ENCODE measurements around the gene KCNJ3.

Gene KCNJ3, protein sequence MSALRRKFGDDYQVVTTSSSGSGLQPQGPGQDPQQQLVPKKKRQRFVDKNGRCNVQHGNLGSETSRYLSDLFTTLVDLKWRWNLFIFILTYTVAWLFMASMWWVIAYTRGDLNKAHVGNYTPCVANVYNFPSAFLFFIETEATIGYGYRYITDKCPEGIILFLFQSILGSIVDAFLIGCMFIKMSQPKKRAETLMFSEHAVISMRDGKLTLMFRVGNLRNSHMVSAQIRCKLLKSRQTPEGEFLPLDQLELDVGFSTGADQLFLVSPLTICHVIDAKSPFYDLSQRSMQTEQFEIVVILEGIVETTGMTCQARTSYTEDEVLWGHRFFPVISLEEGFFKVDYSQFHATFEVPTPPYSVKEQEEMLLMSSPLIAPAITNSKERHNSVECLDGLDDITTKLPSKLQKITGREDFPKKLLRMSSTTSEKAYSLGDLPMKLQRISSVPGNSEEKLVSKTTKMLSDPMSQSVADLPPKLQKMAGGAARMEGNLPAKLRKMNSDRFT

DNA sequence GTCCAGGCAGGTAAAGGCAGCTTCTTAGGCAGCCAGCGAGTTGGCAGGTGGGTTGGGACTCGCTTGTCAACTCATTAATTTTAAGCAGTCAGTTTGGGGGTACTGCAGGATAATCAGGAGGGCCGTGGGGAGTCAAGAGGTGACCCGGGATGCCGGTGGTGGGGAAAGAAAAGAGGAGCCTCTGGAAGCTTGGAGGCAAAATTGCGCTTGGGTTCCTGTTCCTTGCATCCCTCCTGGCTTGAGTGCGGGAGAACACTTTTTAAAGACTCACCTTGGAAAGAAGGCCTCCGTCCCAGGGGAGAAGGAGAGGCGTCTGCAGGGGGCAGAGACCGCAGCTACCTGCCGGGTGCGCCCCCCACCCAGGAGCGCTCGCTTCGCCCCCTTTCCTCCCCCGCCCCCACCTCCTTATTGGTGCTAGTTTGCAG is at the start of gene KCNJ3:
KCNJ3 (plus strand) TSS at position 400 of the 425 bp plus-strand sequence. CDS start 81 bp downstream, outside the sequence.
- no peak for DNase-seq

DNA sequence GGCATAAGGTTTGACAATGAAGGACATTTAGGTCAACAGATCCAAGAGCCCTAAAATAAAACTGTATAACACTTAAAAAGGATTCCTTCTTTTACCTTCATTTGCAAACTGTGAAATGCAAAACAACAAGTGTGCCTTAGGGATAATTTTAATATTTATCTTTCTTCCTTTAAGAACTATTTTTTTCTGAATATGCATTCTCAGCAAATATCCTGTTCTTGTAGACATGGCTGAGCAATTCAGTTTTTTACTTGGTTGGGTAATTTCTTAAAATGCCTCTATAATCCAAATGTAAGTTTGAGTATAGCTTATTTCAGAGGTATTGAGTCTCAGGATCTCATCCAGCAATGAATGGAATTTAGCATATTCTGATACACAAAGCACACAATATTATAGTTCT is 43.0 kb upstream of the KCNJ3 start:
- DNase-seq = no peak

DNA sequence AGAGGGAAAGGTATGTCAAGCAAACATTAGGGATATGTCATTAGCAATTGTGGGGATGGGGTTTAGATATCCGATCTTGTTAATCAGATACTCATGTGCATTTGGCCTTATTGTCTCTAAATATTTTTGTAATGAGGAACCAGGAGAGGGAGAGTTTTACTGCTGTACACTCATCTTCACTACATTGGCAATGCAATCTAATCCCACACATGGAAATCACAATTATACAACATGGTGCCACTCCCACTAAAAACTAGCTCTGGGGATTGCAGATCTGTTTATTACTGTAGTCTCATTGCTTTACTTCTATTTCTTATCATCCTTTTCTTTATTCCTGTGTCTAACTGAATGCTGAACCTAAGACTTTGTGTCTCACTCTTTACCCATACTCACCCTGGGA is 39.6 kb upstream of the KCNJ3 start:
- DNase-seq = no peak

DNA sequence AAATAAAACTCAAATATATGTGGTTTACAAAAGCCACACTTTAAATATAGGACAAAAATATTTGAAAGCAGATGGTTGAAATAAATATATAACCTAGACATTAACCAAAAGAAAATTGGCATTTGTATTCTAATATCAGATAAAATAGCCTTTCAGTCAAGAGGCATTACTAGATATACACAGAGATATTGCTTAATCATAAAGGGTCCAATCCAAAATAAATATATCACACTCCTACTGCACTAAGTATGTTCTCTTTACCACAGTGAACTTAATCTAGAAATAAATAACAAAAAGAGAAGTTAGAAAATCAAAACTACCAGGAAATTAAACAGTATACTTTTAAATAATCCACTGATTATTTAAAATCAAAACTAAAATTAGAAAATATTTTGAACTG is 34.2 kb upstream of the KCNJ3 start:
- DNase-seq = no peak

DNA sequence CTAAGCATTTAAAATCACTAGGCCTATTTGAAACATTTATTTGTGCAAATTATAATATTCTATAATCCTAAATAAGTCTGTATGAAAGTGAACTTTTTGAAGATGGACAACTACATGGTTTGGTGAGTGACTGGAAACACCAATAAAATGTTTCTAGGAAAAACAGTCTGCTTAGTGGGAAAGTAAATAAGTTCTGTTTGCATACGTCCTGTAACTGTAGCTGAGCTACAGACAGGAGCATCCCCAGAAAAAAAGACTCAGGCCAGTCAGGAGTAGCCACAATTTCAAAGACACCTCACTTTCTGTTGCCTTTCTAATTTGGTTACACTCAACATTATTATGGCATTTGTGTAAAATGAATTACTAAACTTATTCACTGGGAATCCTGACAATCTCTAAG is 28.4 kb upstream of the KCNJ3 start:
- no peak for DNase-seq

DNA sequence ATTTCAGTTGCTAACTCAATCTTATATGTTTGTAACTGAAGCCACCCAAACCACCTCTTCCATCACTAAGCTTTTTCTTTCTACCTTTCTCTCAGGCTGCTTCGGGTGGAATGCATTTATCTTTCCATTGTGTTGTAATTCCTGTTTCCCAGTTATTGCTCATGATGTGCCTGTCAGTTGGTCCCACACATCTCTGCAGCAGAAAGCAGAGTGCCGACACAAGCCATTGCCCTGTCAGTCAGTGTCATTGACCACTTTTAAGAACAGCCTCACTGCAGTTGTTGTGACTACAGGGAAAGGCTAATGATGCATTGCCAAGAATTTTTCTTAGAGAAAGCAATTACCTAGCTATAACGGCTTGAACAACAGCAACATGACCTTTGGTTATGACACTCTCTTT is 24.8 kb upstream of the KCNJ3 start:
- no peak for DNase-seq

DNA sequence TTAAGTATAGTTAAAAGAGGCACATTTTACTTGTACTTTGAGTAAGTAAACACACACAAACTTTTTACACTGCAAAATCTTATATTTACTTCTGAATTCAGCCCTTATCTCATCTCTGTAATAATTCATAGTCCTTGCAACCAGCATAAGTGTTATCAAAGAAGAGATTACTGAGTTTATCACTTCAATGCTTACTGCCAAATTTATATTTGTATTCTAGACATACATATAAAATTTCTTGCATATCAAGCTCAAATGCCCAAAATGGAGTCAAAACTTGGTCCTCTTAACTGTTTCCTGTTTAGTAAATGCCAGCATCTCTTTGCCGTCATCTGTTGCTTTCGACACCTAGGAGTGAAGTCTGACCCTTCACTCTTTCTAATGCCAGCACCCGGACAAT is 21.1 kb upstream of the KCNJ3 start:
- DNase-seq = no peak

DNA sequence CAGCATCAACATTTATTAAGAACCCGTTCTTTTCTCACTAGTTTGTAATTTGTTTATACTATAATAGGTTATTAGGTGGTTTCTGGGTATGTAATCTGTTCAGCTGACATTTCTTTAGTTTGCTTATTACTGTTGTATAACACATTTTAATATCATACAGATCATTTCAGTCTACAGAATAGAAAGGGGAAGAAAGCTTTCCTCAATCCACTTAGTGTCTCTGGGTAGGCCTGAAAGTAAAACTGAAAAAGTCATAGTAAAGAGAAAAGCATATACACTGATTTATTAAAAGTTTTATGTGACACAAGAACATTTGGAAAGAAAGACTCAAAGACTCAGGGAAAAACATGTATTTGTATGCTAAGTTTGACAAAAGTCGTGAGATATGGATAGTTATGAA is 16.8 kb upstream of the KCNJ3 start:
- no peak for DNase-seq

DNA sequence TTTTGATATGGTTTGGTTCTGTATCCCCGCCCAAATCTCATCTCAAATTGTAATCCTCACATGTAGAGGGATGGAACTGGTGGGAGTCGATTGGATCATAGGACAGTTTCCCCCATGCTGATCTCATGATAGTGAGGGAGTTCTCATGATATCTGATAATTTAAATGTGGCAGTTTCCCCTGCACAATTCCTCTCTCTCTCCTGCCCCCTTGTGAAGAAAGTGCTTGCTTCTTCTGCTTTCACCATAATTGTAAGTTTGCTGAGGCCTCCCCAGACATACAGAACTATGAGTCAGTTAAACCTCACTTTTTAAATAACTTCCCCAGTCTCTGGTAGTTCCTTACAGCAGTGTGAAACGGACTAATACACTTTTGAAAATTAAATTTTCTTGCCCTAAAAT is 12.3 kb upstream of the KCNJ3 start:
- no peak for DNase-seq

DNA sequence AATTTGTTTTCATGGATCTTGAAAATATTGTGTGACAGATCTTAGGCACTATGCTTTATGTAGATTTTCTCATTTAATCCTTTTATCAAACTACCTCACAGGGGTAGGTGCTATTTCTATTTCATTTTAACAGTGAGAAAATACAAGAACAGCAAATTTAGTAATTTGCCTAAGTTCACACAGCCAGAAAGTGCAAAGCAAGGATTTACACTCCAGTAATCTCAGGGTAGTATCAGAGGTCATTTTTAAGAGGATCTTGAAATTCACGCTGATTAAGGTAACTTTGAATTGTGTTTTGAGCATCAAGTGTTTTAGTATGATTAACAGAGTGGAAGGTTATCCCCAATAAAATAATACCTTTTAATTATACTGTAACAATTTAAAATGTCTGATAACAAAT is 10.1 kb upstream of the KCNJ3 start:
- DNase-seq = no peak

DNA sequence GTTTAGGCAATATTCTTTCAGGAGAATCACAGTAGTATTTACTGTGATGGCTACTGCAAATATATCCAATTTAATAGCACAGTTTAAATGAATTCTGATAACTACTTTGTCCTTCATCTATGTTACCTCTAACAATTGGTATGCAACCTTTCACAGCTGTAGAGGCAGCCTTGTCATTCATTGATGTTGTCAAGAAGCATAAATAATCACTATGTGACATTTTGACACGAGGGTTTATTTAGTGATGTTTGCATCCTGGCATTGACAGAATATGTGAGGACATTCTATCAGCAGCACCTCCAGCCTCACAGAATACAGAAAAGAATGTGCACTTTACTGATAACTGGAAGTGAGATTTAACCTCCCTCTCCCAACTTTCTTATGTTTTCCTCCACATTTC is 9.3 kb upstream of the KCNJ3 start:
- no peak for DNase-seq

DNA sequence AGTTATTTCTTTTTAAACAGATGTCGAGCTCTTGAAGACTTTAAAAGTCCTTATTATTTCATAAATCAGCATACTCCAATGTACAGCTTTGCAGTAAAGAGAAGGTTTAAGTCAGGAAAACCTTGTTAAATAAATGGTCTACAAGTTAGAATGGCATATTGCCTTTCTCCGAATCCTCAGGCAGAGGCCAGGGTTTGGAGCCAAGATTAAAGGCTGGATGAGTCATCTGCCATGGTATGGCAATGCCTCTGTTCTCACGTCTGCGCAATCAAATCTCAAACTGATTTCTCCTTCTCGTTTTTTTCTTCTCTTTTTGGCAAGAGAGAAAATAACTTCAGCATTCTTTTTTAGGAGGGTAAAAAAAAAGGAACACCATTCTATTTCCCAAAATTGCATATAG is 5.6 kb upstream of the KCNJ3 start:
- no peak for DNase-seq

DNA sequence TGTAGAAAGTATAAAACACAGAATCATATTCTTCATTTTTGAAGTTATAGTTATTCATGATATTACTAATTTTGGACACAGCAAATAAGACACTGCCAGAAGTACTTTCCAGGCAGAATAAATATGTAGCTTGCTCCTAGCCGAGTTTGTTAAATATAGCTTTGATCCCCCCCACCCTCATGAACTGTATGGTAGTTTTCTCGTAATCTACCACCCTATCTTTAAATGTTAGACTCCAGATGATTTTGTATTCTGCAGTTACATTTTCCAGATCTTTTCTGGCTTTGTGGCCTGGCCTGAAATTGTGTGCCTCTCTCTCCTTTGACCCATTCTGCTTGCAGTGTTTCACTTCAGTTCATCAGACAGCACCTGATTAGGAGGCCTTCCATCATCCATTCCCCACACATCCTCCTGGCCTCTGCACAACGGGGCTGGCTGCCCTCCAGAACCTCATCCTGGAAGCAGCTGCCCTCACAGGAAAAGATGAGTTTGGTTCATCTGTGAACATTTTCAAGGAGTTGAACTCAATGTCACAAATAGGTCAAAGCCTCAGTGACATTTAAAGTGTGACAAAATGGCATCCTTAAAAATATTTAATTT is 4.7 kb upstream of the KCNJ3 start:
- DNase-seq = no peak

DNA sequence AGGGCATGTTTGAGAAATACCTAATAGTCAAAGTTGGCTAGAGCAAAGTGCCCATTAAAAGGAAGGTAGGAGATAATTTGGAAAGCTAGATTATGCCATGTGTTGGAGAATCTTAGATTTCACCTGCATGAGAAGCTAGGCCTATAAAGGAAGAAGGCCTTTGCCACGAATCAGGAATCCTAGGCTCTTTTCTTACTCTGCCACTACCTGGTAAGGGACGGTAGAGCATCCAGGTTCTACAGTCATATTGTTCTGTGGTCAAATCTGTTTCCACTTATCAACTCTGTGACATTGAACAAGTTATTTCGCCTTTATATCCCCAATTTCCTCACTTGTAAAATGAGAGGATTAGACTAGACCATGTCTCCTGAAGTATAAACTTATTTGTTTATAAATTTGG is 3.6 kb upstream of the KCNJ3 start:
- no peak for DNase-seq

DNA sequence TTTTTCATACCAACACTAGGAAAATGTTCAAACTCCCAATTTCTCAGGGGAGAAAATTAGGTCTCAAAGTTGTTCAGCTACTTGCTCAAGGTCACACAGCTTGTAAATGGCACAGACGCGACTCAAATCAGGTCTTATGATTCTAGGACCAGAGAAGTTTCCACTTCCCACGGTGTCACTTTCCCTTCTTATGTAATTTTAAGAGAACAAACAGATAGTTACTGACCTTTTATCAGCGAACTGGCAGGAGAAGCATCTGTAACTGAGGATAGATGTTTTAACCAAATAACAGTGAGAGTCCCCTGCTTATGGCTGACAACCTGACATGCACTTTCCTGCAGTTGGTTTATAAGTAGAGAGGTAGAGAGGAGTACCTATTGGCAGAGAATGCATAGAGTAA is 2.1 kb upstream of the KCNJ3 start:
- no peak for DNase-seq

DNA sequence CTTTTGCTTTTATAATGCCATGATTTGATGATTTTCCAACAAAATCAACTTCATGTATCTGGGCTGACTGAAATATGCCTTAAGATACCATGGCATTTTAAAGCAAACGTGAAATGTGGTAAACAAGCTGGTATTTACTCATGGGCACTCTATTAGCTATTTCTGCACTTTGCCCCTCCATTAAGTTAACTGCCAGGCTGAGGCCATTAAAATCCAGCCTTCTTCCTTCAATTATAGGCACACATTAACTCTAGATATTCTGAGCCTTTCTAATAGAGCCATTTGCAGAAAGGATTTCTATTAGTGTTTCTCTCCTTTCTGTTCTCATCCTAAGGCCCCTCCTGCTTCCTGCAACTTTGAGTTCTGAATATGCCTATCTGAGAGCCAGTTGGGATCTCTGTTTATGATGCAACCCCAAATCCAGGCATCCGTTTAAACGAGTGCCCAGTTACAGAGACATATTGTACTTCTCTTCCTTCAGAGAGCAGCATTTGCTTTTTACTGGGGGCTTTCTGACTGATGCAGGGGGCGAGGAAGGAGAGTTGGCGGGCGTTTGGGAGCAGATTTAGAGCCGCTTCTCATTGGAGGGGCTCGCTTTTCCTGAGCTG is 1.6 kb upstream of the KCNJ3 start:
- no peak for DNase-seq

DNA sequence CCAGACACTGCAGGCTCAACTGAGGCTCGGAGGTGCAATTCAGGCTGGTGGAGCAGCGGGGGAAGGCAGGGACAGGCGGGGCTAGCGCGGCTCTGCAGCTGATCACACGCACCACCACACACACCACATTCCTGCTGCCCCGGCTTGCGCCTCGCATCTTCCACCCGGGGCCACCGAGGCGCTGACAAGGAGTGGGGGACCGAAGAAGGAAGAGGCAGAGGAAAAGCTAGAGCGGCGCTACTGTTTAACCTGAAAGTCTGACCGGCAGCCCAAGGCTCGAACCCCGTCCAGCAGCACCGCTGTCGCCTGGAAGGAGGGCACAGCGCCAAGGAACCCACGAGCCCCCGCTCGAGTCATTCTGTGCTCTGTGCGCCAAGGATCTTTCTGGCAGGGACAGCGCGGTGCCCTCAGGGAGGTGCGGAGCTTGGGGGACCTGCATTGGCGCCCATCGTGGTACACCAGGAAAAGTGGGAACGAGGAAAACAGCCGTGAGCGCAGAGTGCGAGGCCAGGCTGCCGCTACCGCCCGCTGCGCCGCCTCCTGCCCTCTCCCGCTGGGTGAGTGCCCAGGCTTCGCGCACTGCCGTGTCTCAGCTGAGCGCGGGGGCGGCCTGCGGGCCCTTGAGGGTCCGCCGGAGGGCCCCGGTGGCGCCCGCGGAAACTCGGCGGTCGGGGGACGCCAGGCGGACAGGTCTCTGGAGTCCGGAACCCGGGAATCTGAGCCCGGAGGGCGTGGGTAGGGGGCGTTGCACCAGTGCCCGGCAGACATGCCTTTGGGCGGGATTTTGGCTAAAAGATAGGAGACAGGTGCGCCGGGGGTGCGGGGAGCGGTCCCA is 860 bp upstream of the KCNJ3 start:
- no peak for DNase-seq

DNA sequence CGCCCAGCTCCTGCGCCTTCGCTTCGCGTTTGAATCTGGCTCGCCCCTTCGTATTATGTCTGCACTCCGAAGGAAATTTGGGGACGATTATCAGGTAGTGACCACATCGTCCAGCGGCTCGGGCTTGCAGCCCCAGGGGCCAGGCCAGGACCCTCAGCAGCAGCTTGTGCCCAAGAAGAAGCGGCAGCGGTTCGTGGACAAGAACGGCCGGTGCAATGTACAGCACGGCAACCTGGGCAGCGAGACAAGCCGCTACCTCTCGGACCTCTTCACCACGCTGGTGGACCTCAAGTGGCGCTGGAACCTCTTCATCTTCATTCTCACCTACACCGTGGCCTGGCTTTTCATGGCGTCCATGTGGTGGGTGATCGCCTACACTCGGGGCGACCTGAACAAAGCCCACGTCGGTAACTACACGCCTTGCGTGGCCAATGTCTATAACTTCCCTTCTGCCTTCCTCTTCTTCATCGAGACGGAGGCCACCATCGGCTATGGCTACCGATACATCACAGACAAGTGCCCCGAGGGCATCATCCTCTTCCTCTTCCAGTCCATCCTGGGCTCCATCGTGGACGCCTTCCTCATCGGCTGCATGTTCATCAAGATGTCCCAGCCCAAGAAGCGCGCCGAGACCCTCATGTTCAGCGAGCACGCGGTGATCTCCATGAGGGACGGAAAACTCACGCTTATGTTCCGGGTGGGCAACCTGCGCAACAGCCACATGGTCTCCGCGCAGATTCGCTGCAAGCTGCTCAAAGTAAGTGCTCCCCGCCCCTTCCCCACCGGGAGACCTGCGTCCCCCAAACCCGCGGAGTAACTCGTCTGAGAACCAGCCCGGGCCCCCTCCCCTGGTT is 453 bp downstream of the KCNJ3 start:
- DNase-seq = no peak

DNA sequence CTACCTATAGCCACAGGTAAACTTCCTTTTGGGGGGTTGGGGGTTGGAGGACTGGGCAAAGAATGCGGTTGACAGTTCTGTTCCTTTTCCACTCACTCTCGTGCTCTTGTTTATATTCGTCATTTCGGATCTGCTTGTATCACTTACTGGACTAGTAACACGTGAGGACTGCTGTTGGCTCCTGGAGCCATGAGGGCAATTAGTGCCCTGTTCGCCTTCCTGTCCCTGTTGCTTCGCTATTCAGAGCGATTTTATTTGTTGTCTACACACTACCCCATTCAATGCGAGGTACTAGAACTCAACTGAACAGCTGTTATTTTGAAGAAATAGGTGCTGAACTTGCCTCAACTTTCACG is 1.1 kb downstream of the KCNJ3 start:
- no peak for DNase-seq

DNA sequence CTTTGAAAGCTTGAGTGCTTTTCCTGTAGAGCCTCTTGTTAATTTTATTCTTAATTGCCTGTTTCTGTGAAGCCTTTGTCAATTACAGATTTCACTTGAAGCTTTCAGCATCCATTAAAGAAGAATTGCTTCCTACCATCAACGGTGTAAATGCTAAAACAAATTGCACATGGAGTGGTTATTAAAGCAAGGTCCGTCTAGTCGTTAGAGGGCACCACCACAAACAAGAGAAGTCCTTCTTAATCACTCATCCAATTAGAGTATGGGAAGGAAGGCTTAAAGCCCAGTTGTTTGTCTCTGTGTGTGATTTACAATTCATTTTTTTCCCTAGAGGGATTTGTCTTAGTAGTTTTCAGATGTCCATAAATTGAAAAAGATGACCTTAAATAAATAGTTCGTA is 1.6 kb downstream of the KCNJ3 start:
- no peak for DNase-seq

DNA sequence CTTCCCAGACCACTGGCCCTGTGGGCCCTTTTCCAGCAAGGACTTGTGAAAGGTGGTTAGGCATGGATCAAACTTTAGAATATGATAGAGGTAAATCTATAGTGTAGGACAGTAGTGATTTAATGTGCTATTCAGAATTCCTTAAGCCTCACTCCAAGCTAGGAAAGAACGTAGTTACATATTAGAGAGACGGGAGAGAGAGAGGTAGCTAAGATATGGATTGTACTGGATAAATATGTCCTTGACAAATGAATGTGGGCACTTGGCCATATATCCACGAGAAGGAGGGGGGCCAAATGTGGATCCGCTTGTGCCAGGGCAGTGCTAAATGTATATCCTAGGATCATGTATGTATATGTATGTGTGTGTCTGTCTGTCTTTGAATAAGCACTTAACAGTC is 6.5 kb downstream of the KCNJ3 start:
- no peak for DNase-seq

DNA sequence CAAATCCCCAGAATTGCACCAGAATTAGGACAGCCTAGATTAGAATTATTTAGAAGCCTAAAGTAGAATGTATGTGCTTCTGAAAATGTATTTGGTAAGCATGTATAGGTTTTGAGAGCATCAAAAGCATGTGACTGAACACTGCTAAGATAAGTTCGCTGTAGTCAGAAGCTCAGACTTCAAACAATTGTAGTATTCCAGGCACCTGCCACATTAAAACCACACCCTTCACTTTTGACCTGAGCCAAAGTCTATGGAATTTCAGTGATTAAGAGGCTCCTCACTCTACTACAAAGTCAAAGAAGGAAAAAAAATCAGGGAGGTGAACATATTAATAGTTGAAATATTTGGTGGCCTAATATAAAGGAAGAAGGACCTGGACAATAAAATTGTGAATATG is 8.2 kb downstream of the KCNJ3 start:
- no peak for DNase-seq

All from activated CD4-positive, CD25-positive, alpha-beta regulatory T cell (primary cell).